ENCODE measurements around the gene TFPI2.

TFPI2 gene

GRCh38 chr7:93851536-93851935 is 39.0 kb downstream of the TFPI2 start:
- no peak for DNase-seq

GRCh38 chr7:93843260-93843659 is 47.3 kb downstream of the TFPI2 start:
- DNase-seq, result no peak

GRCh38 chr7:93838966-93839365 is 51.6 kb downstream of the TFPI2 start:
- no peak for DNase-seq

- DNase-seq, result no peak
These were observed 53.3 kb downstream of the TFPI2 start for GRCh38 chr7:93837245-93837644.

- DNase-seq, result no peak
These were observed 54.4 kb downstream of the TFPI2 start for GRCh38 chr7:93836116-93836515.

GRCh38 chr7:93835702-93836101 is 54.9 kb downstream of the TFPI2 start:
- DNase-seq, result no peak

All from activated gamma-delta T cell treated with Interleukin-2 at 50 U/mL for 16 hours (primary cell).